GM23248 (cell line): ENCODE results near the gene LTBP3. TPM values are rescaled to one million over a fixed set of nuclear protein-coding genes. Genes with fewer than 3 reads are reported as not detected.
A peak's percentile ranks its signal among the peaks of the same experiment; 100 is the strongest.

Experiments
- DNase-seq: peaks from one replicate; pipeline ENCODE4 v3.0.0-alpha.2; 2015
- H2AFZ ChIP-seq: fragments of 200-600 bp; sonication (generic); 2 replicates; pipeline ENCODE4 v1.6.1; 2016; ENCODE audit warnings: antibody characterized with exemption
- H3F3A ChIP-seq: fragments of 200-600 bp; sonication (generic); 2 replicates; pipeline ENCODE4 v1.6.1; 2016; ENCODE audit warnings: mild to moderate bottlenecking, antibody characterized with exemption, mixed run types; ENCODE audit not compliant: insufficient read depth
- H3K27ac ChIP-seq: fragments of 200-600 bp; sonication (generic); 2 replicates; pipeline ENCODE4 v1.5.1; 2016; ENCODE audit warnings: mild to moderate bottlenecking
- H3K27me3 ChIP-seq: fragments of 200-600 bp; sonication (generic); replicated peaks from 2 replicates; pipeline ENCODE4 v1.6.1; 2016; ENCODE audit warnings: mild to moderate bottlenecking; ENCODE audit not compliant: insufficient read depth
- H3K36me3 ChIP-seq: fragments of 200-600 bp; sonication (generic); 2 replicates; pipeline ENCODE4 v1.6.1; 2016; ENCODE audit warnings: low read depth, mild to moderate bottlenecking
- H3K4me1 ChIP-seq: fragments of 200-600 bp; sonication (generic); 2 replicates; pipeline ENCODE4 v1.6.1; 2016; ENCODE audit warnings: mild to moderate bottlenecking; ENCODE audit not compliant: insufficient read depth
- H3K4me2 ChIP-seq: fragments of 200-600 bp; sonication (generic); one replicate; pipeline ENCODE4 v1.6.1; 2016; ENCODE audit warnings: mild to moderate bottlenecking; ENCODE audit not compliant: unreplicated experiment
- H3K4me3 ChIP-seq: fragments of 200-600 bp; sonication (generic); 2 replicates; pipeline ENCODE4 v1.5.1; 2016; ENCODE audit warnings: mild to moderate bottlenecking
- H3K79me2 ChIP-seq: fragments of 200-600 bp; sonication (generic); 2 replicates; pipeline ENCODE4 v1.6.1; 2016; ENCODE audit warnings: mild to moderate bottlenecking; ENCODE audit not compliant: insufficient read depth
- H3K9ac ChIP-seq: fragments of 200-600 bp; sonication (generic); 2 replicates; pipeline ENCODE4 v1.6.1; 2016; ENCODE audit warnings: mild to moderate bottlenecking
- H3K9me2 ChIP-seq: fragments of 200-600 bp; sonication (generic); 2 replicates; pipeline ENCODE4 v1.6.1; 2016; ENCODE audit warnings: mixed run types, mild to moderate bottlenecking, moderate library complexity; ENCODE audit not compliant: insufficient read depth
- H3K9me3 ChIP-seq: fragments of 200-600 bp; sonication (generic); one replicate; pipeline ENCODE4 v1.6.1; 2017; ENCODE audit warnings: low read depth
- H4K20me1 ChIP-seq: fragments of 200-600 bp; sonication (generic); 2 replicates; pipeline ENCODE4 v1.6.0; 2016; ENCODE audit not compliant: insufficient read depth
- EZH2 ChIP-seq: fragments of 200-600 bp; sonication (generic); IDR thresholded peaks from 2 replicates; pipeline ENCODE4 v1.6.1; 2018; ENCODE audit warnings: antibody characterized with exemption, mild to moderate bottlenecking; ENCODE audit not compliant: insufficient read depth, poor library complexity, severe bottlenecking
- EZH2phosphoT487 ChIP-seq: fragments of 200-600 bp; sonication (generic); IDR thresholded peaks from 2 replicates; pipeline ENCODE4 v1.6.1; 2018; ENCODE audit warnings: antibody characterized with exemption, moderate library complexity, mild to moderate bottlenecking, low read depth; ENCODE audit not compliant: insufficient read depth
- WGBS, 2 experiments: methylation state at CpG; one replicate each; pipeline ENCODE4 v1.1.6; 2015 to 2017; ENCODE audit warnings: low lambda C conversion rate in 2 of 2, low coverage in 1 of 2; ENCODE audit errors: missing lambda C conversion rate in 2 of 2; 5-methylcytosine and 5-hydroxymethylcytosine counted together
- in situ Hi-C: fragments of 300-500 bp; cut with MboI; formaldehyde crosslinking; loops from 2 replicates; pipeline ENCODE4 v1.15.0; 2020
- polyA plus RNA-seq: library from polyadenylated mRNA; unstranded; fragments of >200 nt; fragmentation: Nextera tagmentation; extraction: Ambion mirVana; gene quantifications from 2 replicates; pipeline ENCODE4 v1.2.1, GENCODE V29; 2016
- total RNA-seq: library from RNA; depleted of rRNA; stranded (reverse); fragments of >200 nt; shearing (Covaris generic); gene quantifications from 2 replicates; pipeline ENCODE4 v1.2.3, GENCODE V29; 2014

The LTBP3 gene
- total and polyA plus RNA-seq, 2 experiments from 2014 or later, result 39.6 to 112 TPM

- H3K4me2 ChIP-seq, result no peak overlapping the region
- H3K9me3 ChIP-seq, result no peaks in the 10 kb centered on the region
- no peak overlapping the region for H3K9ac ChIP-seq
- no peak overlapping the region for H3K27ac ChIP-seq
- H2AFZ ChIP-seq, result no peak overlapping the region
- DNase-seq, result peak; percentile 58
- TF ChIP-seq EZH2 (no peak), EZH2phosphoT487 (no peak)
- peaks cover 31% of the 10 kb centered on the region for H3F3A ChIP-seq
- peaks cover 23% of the 10 kb centered on the region for H3K79me2 ChIP-seq
- H3K4me1 ChIP-seq, result peaks cover 36% of the 10 kb centered on the region
- no peaks in the 10 kb centered on the region for H3K27me3 ChIP-seq
- no peaks in the 10 kb centered on the region for H4K20me1 ChIP-seq
- WGBS, 2 experiments, result 84 to 85% methylated on average over 4 of the region's 4 CpGs
- no peak overlapping the region for H3K4me3 ChIP-seq
- no peaks in the 10 kb centered on the region for H3K9me2 ChIP-seq
- in situ Hi-C loops, result no loop called here
- no peaks in the 10 kb centered on the region for H3K36me3 ChIP-seq
These were observed 5.4 kb upstream of the LTBP3 start for GRCh38 chr11:65563601-65564000.

GRCh38 chr11:65562788-65563187 lies 4.6 kb upstream of the LTBP3 start:
- no peak overlapping the region for H3K27ac ChIP-seq
- no peak overlapping the region for H2AFZ ChIP-seq
- in situ Hi-C loops, result no loop called here
- TF ChIP-seq EZH2, result no peak
- TF ChIP-seq EZH2phosphoT487, result no peak
- H3K9me2 ChIP-seq, result no peaks in the 10 kb centered on the region
- H3K9ac ChIP-seq, result no peak overlapping the region
- no peaks in the 10 kb centered on the region for H3K36me3 ChIP-seq
- no peak for DNase-seq
- H3F3A ChIP-seq, result peaks cover 31% of the 10 kb centered on the region
- no peaks in the 10 kb centered on the region for H4K20me1 ChIP-seq
- peaks cover 15% of the 10 kb centered on the region for H3K79me2 ChIP-seq
- H3K4me2 ChIP-seq, result no peak overlapping the region
- H3K4me1 ChIP-seq, result peaks cover 35% of the 10 kb centered on the region
- no peaks in the 10 kb centered on the region for H3K9me3 ChIP-seq
- no peak overlapping the region for H3K4me3 ChIP-seq
- 67 to 71% methylated on average over 8 to 9 of the region's 9 CpGs for WGBS, 2 experiments
- no peaks in the 10 kb centered on the region for H3K27me3 ChIP-seq

GRCh38 chr11:65562020-65562419 lies 3.9 kb upstream of the LTBP3 start:
- Histone ChIP-seq H3F3A (peaks cover 34% of the 10 kb centered on the region), H3K4me1 (peaks cover 35% of the 10 kb centered on the region), H3K4me2 (no peak overlapping the region), H3K27ac (no peak overlapping the region), H3K4me3 (no peak overlapping the region), H4K20me1 (no peaks in the 10 kb centered on the region), H3K9me2 (no peaks in the 10 kb centered on the region), H2AFZ (no peak overlapping the region), H3K9me3 (no peaks in the 10 kb centered on the region), H3K27me3 (no peaks in the 10 kb centered on the region), H3K9ac (no peak overlapping the region), H3K79me2 (peaks cover 15% of the 10 kb centered on the region), H3K36me3 (no peaks in the 10 kb centered on the region)
- TF ChIP-seq EZH2 (no peak), EZH2phosphoT487 (no peak)
- 80 to 82% methylated on average over 7 of the region's 7 CpGs for WGBS, 2 experiments
- in situ Hi-C loops, result no loop called here
- DNase-seq, result no peak

- TF ChIP-seq EZH2phosphoT487 (no peak), EZH2 (no peak)
- Histone ChIP-seq H3K27me3 (no peaks in the 10 kb centered on the region), H3K4me3 (no peak overlapping the region), H3K9ac (peak overlapping the region; percentile 87), H3K4me1 (peaks cover 39% of the 10 kb centered on the region), H2AFZ (peak overlapping the region; percentile 17; the same call in 1 of the 2 replicates), H4K20me1 (no peaks in the 10 kb centered on the region), H3K4me2 (peak overlapping the region; percentile 10), H3K9me3 (no peaks in the 10 kb centered on the region), H3K36me3 (no peaks in the 10 kb centered on the region), H3K9me2 (no peaks in the 10 kb centered on the region), H3K79me2 (peaks cover 15% of the 10 kb centered on the region), H3K27ac (peak overlapping the region; percentile 89), H3F3A (peaks cover 45% of the 10 kb centered on the region)
- 7 to 10% methylated on average over 14 to 15 of the region's 15 CpGs for WGBS, 2 experiments
- peak; percentile 76 for DNase-seq
- in situ Hi-C loops, result no loop called here
These were observed 2.6 kb upstream of the LTBP3 start for GRCh38 chr11:65560555-65561418.
